ENCODE measurements around the gene PARD3.

PARD3 gene

DNA sequence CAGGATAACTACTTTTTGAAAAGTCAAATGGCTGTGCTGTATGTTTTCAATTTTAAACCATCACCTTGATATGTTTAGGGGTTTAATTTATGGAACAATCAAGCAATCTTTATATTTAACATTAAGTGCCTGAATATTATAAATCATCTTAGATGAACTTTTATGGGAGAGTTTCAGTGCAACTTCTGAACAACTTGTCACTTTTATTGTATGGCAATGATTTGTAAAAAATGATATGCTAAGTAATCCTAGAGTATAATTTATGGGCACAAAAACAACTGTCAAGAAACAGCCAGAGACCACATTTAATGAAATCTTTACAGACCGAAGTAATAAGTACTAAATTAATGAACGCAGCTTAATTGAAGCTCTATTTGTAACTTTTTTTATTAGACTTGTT lies 498.9 kb downstream of the PARD3 start:
- DNase-seq = no peak

DNA sequence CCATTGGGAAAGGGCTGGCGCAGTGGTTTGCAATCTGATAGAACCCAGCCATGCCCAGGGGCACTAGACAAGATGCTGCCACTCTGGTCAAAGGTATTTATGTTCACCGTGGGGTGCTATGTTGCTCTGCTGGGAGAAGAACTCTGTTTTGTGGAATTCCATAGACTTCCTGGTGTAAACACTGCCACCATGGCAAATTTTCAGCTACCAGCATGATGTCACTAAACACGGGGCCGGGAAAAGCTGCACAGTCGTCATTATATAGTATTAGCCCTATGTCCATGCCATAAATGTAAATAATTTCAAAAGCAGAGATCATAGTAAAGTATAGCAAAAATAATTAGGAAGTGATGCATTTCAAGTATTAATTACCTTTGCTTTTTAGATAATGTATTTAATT lies 500.6 kb downstream of the PARD3 start:
- no peak for DNase-seq

DNA sequence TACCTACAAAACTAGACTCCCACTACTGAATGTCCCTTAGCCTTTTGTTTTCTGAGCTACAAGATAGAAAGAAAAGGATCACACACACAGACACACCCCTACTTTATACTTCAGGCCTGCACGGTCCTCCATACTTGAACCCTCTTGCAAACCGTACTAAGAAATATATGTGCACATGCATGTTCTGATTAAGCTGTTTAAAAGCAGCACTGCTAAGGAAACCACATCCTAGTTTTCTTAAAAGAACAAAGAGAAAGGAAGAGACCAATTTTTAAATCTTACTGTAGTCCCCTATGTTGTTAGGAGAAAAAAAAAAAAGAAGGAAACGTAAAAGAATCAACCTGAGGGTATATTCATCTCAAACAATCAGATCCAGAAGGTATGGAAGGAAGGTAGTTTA lies 501.2 kb downstream of the PARD3 start:
- no peak for DNase-seq

GRCh38 chr10:34313353-34313752 lies 501.7 kb downstream of the PARD3 start:
- DNase-seq = no peak

GRCh38 chr10:34311679-34312078 lies 503.4 kb downstream of the PARD3 start:
- DNase-seq = no peak

- DNase-seq = no peak
These were observed 504.9 kb downstream of the PARD3 start for GRCh38 chr10:34310234-34310633.

DNA sequence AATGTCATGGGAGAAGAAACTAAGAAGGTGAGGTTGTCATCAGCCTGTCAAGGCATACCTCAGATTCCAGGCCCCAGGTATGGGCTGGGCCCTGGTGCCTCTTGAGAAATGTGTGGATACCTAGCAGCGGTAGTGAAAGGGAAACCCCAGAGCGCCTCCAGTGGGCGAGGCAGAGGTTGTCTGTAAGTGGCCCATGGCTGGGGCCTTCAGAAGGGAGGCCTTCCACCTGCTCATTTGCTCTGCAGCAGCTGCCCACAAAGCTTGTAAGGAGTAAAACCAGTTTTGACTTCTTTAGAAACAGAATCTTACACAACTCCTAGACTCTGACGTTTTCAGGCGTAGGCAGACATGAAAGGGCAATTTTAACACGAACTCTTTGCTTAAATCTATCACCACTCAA lies 509.9 kb downstream of the PARD3 start:
- DNase-seq = no peak

DNA sequence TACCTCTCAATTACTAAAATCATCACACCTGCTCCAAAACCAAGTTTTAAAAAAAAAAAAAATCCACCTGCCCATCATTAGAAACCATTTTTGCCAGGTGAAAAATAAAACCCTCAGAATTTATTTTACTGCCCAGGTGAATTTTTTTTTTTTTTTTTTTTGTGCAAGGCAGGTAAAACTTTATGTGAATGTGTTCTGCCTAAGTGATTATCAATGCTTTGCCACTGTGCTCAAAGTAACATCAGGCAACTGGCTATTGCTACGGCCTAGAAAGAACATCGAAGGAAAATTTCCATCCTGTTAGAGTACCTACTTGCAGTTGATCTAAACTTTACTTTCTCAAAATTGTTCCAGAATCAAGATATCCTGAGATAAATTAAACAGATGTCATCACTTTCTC lies 512.1 kb downstream of the PARD3 start:
- DNase-seq = no peak

- no peak for DNase-seq
These were observed 515.9 kb downstream of the PARD3 start for GRCh38 chr10:34299105-34299611.

GRCh38 chr10:34298346-34298818 lies 516.7 kb downstream of the PARD3 start:
- DNase-seq = no peak

DNA sequence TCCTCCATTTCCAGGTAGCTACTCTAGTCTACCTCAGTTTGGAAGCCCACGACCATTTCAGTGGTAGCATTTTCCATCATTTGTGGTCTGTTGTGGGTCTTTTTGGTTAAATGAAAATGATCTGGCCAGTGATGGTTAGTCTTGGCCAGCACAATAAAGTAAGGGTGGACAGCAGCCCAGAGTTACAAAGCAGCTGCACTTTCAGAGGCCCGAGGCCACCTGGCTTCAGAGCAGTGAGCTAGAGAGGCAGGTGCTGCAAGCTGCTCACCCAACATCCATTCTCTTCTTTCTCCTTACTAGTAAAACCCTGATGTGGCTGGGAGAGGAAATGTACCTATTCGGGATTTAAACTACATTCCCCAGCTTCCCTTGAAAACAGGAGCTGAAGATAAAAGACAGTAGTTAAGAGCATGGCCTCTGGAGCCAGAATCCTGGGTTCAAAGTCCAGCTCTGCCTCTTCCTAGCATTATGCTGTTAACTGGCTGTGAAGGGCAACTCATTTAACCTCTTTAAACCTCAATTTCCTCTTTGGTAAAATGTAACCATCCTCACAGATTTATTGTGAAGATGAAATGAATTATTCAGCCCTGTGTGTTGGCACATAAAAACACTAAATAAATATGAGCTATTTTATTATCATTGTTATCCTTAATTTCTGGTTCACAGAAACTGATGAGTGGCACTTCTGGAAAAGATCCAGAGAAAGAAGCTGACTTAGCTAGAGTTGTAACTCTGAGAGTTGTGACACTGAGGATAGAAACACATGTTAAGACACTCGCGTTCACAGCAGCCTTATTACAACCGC lies 517.4 kb downstream of the PARD3 start:
- no peak for DNase-seq

DNA sequence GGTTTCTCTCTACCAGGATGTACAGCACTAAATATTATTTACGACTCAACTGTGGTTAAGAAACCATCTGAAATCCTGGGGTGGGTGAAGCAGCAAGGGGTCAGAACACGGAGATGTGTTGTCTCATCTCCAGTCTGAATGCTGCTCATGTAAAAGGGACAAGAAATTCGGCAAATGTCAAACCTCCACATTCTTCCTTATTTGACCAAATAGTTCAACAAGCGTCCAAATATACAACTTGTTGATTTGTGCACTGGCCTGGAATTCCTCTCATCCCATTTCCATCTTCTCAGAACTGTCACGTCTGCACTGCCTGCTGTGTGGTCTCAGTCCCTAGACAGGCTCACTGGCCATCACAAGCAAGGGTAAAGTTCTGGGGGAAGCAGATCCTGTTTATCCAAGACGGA lies 520.0 kb downstream of the PARD3 start:
- DNase-seq = no peak

GRCh38 chr10:34294137-34294536 lies 521.0 kb downstream of the PARD3 start:
- DNase-seq = no peak

DNA sequence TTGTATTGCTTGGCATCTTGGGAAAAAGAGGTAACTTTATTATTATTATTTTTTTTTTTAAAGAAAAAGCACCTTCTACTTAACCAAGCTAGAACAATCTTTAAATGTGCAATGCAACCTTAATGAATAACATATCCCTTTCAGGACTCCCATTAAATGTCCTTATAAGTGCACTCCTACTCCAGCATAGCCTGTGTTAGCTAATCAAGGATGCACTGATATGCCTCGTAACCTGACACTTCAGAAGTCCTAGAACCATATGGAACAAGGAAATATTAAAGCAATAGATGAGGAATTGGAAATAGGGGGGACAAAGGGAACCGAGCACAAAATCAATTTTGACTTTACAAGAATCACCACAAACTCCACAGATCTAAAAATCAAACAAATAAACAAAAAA lies 522.4 kb downstream of the PARD3 start:
- no peak for DNase-seq

- no peak for DNase-seq
These were observed 522.9 kb downstream of the PARD3 start for GRCh38 chr10:34292194-34292565.

DNA sequence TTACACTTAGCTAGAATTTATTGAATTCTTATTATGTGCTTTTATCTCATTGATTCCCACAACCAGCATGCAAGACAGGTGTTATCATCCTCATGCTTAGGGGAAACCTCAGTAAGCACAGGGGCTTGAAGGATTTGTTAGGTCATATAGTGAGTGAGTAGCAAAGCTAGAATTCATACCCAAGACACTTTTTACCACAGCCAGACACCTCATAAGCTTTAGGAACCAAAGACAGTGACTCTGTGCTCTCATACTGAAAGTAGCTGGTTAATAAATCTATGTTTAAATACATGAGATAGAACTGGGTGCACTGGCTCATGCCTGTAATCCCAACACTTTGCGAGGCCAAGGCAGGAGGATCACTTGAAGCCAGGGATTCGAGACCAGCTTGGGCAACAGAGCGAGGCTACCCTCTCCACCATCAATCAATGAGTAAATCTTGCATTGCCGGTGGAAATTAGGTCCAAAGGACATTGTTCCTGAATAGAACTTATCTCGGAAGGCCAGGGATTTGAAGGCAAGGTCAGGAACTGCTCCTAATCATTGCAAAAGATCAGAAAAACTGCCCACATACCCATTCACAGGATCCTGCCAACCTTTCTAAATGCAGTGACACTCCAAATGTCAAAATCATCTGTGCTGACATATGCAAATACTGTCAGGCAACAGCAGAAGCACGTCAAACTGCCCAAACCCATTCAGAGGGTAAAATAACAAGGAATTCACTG lies 523.5 kb downstream of the PARD3 start:
- no peak for DNase-seq

GRCh38 chr10:34290412-34291081 lies 524.5 kb downstream of the PARD3 start:
- DNase-seq = no peak

GRCh38 chr10:34288634-34289033 lies 526.5 kb downstream of the PARD3 start:
- no peak for DNase-seq

- no peak for DNase-seq
These were observed 528.9 kb downstream of the PARD3 start for GRCh38 chr10:34286136-34286739.

DNA sequence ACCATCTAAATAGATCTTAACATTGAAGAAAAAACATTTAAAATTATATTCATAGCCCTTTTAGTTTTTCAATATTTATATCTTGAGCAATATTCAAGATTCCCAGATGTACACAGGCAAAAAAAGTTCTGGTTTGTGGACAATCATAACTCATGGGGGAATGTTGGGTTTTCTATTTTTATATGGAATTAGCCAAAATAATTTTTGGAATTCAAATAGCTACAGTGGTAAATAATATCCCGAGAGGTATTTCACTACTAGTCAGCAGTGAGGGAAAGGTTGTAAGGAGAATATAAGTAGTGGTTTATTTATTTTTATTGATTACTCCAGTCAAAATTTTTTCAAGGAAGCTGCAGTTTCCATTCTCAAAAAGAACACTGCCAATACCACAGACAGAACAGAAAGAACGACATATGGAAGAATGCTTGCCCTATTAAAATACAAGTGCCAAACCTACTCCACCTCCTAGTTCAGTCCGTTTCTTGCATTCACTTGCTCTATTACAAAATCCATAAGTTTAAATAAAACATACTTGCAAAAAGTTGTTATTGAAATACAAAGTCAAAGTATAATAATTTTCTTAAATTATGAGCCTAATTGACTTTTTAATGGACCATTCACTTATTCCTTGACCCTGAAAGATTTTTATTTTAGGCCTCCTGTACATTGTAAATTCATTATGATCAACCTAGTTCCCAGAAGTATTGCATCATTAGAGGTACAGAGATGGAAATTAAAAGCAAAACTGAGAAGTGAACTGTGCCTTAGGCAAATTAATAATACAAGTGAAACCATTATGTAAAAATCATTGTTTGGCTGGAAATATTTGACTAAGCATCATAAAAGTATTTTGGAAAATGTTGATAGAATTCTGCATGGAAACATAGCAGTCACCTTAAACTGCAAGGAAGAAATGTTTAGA lies 533.2 kb downstream of the PARD3 start:
- no peak for DNase-seq

DNA sequence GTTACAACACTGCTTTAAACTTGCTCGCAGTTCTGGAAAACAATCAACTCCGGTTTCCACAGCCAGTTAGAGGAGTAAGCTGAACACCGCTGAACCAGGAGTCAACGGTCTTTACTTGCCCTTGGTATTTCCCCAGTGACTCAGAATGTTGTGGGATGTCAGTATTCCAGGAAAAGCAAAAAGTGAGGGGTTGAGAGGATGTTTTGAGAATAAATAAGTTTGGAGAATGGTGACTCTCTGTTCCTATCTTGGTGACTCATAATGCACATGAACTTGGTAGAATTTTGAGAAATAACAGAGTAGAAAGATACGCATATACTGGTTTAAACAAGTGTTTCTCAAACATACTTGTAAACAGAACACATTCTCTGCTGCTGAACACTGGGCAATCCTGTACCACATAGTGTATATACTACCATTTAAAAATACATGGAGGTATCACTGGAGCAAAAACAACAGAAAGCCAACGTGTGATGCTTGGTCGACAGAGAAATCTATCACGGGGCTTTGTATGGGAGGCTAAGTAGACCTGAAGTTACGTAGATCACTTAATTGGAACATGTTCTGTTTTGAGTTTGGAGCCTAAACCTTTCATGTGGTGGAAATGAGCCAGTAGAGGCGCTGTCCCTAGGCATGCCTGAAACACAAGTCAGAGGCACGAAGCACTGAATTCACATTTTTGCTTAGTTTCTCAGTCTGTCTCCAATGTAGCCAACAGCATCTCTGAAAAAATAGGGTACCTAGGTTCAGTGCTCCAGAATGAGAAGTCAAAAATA lies 534.3 kb downstream of the PARD3 start:
- DNase-seq = no peak
